ENCODE results near the gene ZYG11B. TPM values are rescaled to one million over a fixed set of nuclear protein-coding genes. Genes with fewer than 3 reads are reported as not detected.
"Not testable (repeated sequence)": the region's sequence is repeated elsewhere in the genome, so short reads cannot be mapped to it uniquely, and the experiment has no call there.

Gene ZYG11B
- total and polyA plus RNA-seq, 8 donors: 3.5 to 56.9 (median 15.7) TPM

- DNase-seq: peak in 1 of 2 donors; percentile 40
- Histone ChIP-seq H3K4me1 (peaks cover 13 to 39% (median 27%) of the 10 kb centered on the region in 4 donors), H3K36me3 (peaks cover 0 to 7% (median 5%) of the 10 kb centered on the region in 4 donors), H3K27me3 (no peaks in the 10 kb centered on the region), H3K4me3 (peak overlapping the region; percentile 65 to 98 (median 93)), H3K27ac (peak overlapping the region in 4 of 5 donors; percentile 86 to 94 (median 90)), H3K9me3 (no peaks in the 10 kb centered on the region)
- intact Hi-C loops (cut with DNase I; ENCODE audit: low total_unique reads): no loop called here
- TF ChIP-seq EP300 (IDR thresholded peaks at IDR 0.05) (no peak), POLR2AphosphoS5 (IDR thresholded peaks at IDR 0.05) (no peak), CTCF (IDR thresholded peaks at IDR 0.05) (no peak), POLR2A (IDR thresholded peaks at IDR 0.05) (no peak)
- 1 to 5% (median 1%) methylated on average over 14 of the region's 14 CpGs for WGBS, 5 donors
Measured at GRCh38 chr1:52727114-52727586, 897 bp downstream of the ZYG11B start.

- H3K4me1 ChIP-seq: peaks cover 13 to 46% (median 27%) of the 10 kb centered on the region in 4 donors
- H3K4me3 ChIP-seq: peak overlapping the region in 2 of 4 donors; percentile 65 to 91
- no peak overlapping the region for H3K27ac ChIP-seq
- intact Hi-C loops (cut with DNase I; ENCODE audit: low total_unique reads): no loop called here
- DNase-seq: no peak
- 76 to 83% (median 79%) methylated on average over 6 of the region's 6 CpGs for WGBS, 5 donors
- no peaks in the 10 kb centered on the region for H3K9me3 ChIP-seq
- peaks cover 0 to 11% (median 9%) of the 10 kb centered on the region in 4 donors for H3K36me3 ChIP-seq
- TF ChIP-seq POLR2AphosphoS5 (IDR thresholded peaks at IDR 0.05) (no peak), POLR2A (IDR thresholded peaks at IDR 0.05) (no peak), EP300 (IDR thresholded peaks at IDR 0.05) (no peak), CTCF (IDR thresholded peaks at IDR 0.05) (no peak)
- H3K27me3 ChIP-seq: no peaks in the 10 kb centered on the region
Measured at GRCh38 chr1:52727956-52728656, 1.9 kb downstream of the ZYG11B start.

- H3K36me3 ChIP-seq: peaks cover 0 to 11% (median 9%) of the 10 kb centered on the region in 4 donors
- no peak overlapping the region for H3K27ac ChIP-seq
- intact Hi-C loops (cut with DNase I; ENCODE audit: low total_unique reads): no loop called here
- TF ChIP-seq POLR2A (IDR thresholded peaks at IDR 0.05): no peak
- no peak for TF ChIP-seq POLR2AphosphoS5 (IDR thresholded peaks at IDR 0.05)
- TF ChIP-seq EP300 (IDR thresholded peaks at IDR 0.05): no peak
- no peak for TF ChIP-seq CTCF (IDR thresholded peaks at IDR 0.05)
- H3K4me1 ChIP-seq: peaks cover 9 to 71% (median 19%) of the 10 kb centered on the region in 4 donors
- H3K27me3 ChIP-seq: no peaks in the 10 kb centered on the region
- WGBS, 5 donors: 92 to 98% (median 93%) methylated on average over 3 of the region's 3 CpGs
- no peaks in the 10 kb centered on the region for H3K9me3 ChIP-seq
- DNase-seq: no peak
- no peak overlapping the region for H3K4me3 ChIP-seq
Measured at GRCh38 chr1:52733368-52733767, 7.1 kb downstream of the ZYG11B start.

- H3K9me3 ChIP-seq; H3K27me3 ChIP-seq; H3K27ac ChIP-seq; H3K4me3 ChIP-seq; DNase-seq; intact Hi-C loops (cut with DNase I; ENCODE audit: low total_unique reads): not testable (repeated sequence)
- peaks cover 15 to 70% (median 27%) of the 10 kb centered on the region in 4 donors for H3K4me1 ChIP-seq
- 92 to 98% (median 94%) methylated on average over 9 of the region's 9 CpGs for WGBS, 5 donors
- H3K36me3 ChIP-seq: peaks cover 0 to 10% (median 6%) of the 10 kb centered on the region in 4 donors
Measured at GRCh38 chr1:52735371-52735770, 9.1 kb downstream of the ZYG11B start.

- no peaks in the 10 kb centered on the region for H3K27me3 ChIP-seq
- no peak overlapping the region for H3K4me3 ChIP-seq
- peaks cover 21 to 63% (median 35%) of the 10 kb centered on the region in 4 donors for H3K4me1 ChIP-seq
- DNase-seq: no peak
- H3K9me3 ChIP-seq: no peaks in the 10 kb centered on the region
- TF ChIP-seq EP300 (IDR thresholded peaks at IDR 0.05) (no peak), CTCF (IDR thresholded peaks at IDR 0.05) (no peak), POLR2A (IDR thresholded peaks at IDR 0.05) (no peak), POLR2AphosphoS5 (IDR thresholded peaks at IDR 0.05) (no peak)
- H3K36me3 ChIP-seq: no peaks in the 10 kb centered on the region
- WGBS, 5 donors: 34 to 52% (median 49%) methylated on average over 5 of the region's 5 CpGs
- peak overlapping the region in 3 of 5 donors; percentile 62 to 68 (median 62) for H3K27ac ChIP-seq
- intact Hi-C loops (cut with DNase I; ENCODE audit: low total_unique reads): no loop called here
Measured at GRCh38 chr1:52738148-52738547, 11.9 kb downstream of the ZYG11B start.
